ENCODE results near the gene CIC. TPM values are rescaled to one million over a fixed set of nuclear protein-coding genes. Genes with fewer than 3 reads are reported as not detected.

Gene CIC
- total and polyA plus RNA-seq, 2 of the 13 experiments (the other 11 are each of a cell fraction or from before 2014, with no cell fraction given): 5.9 to 8.0 TPM

- peaks cover 30% of the 10 kb centered on the region for H3K79me2 ChIP-seq (ENCODE audit: insufficient read depth, low read length)
- CTCF ChIA-PET (ENCODE audit: low intra/inter-chr PET ratio, low total read pairs): no interaction called here
Observed at GRCh38 chr19:42224940-42225717, 43.9 kb upstream of the CIC start.

More at GRCh38 chr19:42224940-42225717, 43.9 kb upstream of the CIC start:
- Histone ChIP-seq H3K4me1 (ENCODE audit: insufficient read depth, low read length) (peaks cover 46% of the 10 kb centered on the region), H3K4me2 (ENCODE audit: low read depth, low read length) (no peak overlapping the region), H4K20me1 (ENCODE audit: insufficient read depth, low read length) (peaks cover 6% of the 10 kb centered on the region; the same call in 1 of the 2 replicates), H3K9ac (ENCODE audit: insufficient read depth, low read depth, low read length) (no peak overlapping the region), H3K27me3 (ENCODE audit: control insufficient read depth in 1 of 2, insufficient read depth in 2 of 2, low read length in 2 of 2) (no peaks in the 10 kb centered on the region; a peak in 1 of 5 replicates), H3K27ac (ENCODE audit: extremely low read length, insufficient read depth, low read length) (no peak overlapping the region), H2AFZ (ENCODE audit: low read length) (no peak overlapping the region), H3K9me3 (ENCODE audit: low read length) (no peaks in the 10 kb centered on the region), H3K36me3 (replicated peaks in 1 of 2; ENCODE audit: control insufficient read depth in 1 of 2, insufficient read depth in 2 of 2, low read length in 2 of 2) (peaks cover 25 to 35% of the 10 kb centered on the region in 2 experiments), H3K4me3 (replicated peaks in 1 of 3; ENCODE audit: insufficient read depth in 1 of 3, low read depth in 2 of 3, low read length in 3 of 3) (no peak overlapping the region)
- TF ChIP-seq FOXJ3 (CRISPR knock-in tag; IDR thresholded peaks at IDR 0.05; ENCODE audit: borderline replicate concordance) (no peak), ARID5B (CRISPR knock-in tag; IDR thresholded peaks at IDR 0.05) (no peak), RBFOX2 (IDR thresholded peaks at IDR 0.05; ENCODE audit: low read depth, low read length) (peak; percentile 49; the same call in 1 of the 2 replicates), AGO2 (optimal IDR thresholded peaks at IDR 0.05; ENCODE audit: low read depth, low read length) (peak; percentile 17), RBM22 (optimal IDR thresholded peaks at IDR 0.05; ENCODE audit: low read length) (peak; percentile 12)
- in situ Hi-C loops (cut with HindIII; ENCODE audit: extremely low pct_ligation_motif_present, low pct_unique_long_range_greater_than_20kb) (no loop called here), intact Hi-C loops (cut with micrococcal nuclease; ENCODE audit: unreplicated experiment) (no loop called here)
- FAIRE-seq (no peak), DNase-seq (ENCODE audit: low spot score) (no peak), ATAC-seq (no peak)
- WGBS (ENCODE audit: low lambda C conversion rate): 96% methylated on average over 26 of the region's 37 CpGs
- no TSS peak for BruUV-seq (replicated peaks)
- POLR2A ChIA-PET: interaction anchor here (0.8 to 2.3 kb wide), 2 partner anchors 9 to 18 kb away, joined by 3 to 9 read pairs; partner anchors contain the start of gene GSK3A
